ENCODE data around the gene FBLN2.
"Not testable (repeated sequence)": the region's sequence is repeated elsewhere in the genome, so short reads cannot be mapped to it uniquely, and the experiment has no call there.

Gene FBLN2

GRCh38 chr3:13520326-13520880 lies 28.5 kb upstream of the FBLN2 start:
- H3K27ac ChIP-seq, result no peak overlapping the region
- TF ChIP-seq ZFX (IDR thresholded peaks at IDR 0.05), result no peak
- no peak for TF ChIP-seq CTCF (conservative IDR thresholded peaks at IDR 0.05)

GRCh38 chr3:13521309-13521708 lies 27.6 kb upstream of the FBLN2 start:
- H3K27ac ChIP-seq, result no peak overlapping the region
- no peak for TF ChIP-seq ZFX (IDR thresholded peaks at IDR 0.05)
- no peak for TF ChIP-seq CTCF (conservative IDR thresholded peaks at IDR 0.05)

GRCh38 chr3:13521749-13522148 lies 27.2 kb upstream of the FBLN2 start:
- not testable (repeated sequence) for H3K27ac ChIP-seq

- no peak overlapping the region for H3K27ac ChIP-seq
- TF ChIP-seq ZFX (IDR thresholded peaks at IDR 0.05) (no peak), CTCF (conservative IDR thresholded peaks at IDR 0.05) (no peak)
These were observed 26.7 kb upstream of the FBLN2 start for GRCh38 chr3:13522236-13522635.

GRCh38 chr3:13524979-13525669 lies 23.8 kb upstream of the FBLN2 start:
- peak overlapping the region; percentile 9; the same call in 1 of the 2 replicates for H3K27ac ChIP-seq
- TF ChIP-seq ZFX (IDR thresholded peaks at IDR 0.05), result no peak
- no peak for TF ChIP-seq CTCF (conservative IDR thresholded peaks at IDR 0.05)

GRCh38 chr3:13525827-13526625 lies 22.9 kb upstream of the FBLN2 start:
- H3K27ac ChIP-seq, result no peak overlapping the region
- no peak for TF ChIP-seq CTCF (conservative IDR thresholded peaks at IDR 0.05)
- TF ChIP-seq ZFX (IDR thresholded peaks at IDR 0.05), result no peak

- TF ChIP-seq CTCF (conservative IDR thresholded peaks at IDR 0.05), result no peak
- no peak for TF ChIP-seq ZFX (IDR thresholded peaks at IDR 0.05)
- no peak overlapping the region for H3K27ac ChIP-seq
These were observed 22.3 kb upstream of the FBLN2 start for GRCh38 chr3:13526626-13526949.
